GM18519 (cell line): Measurements from ENCODE around the gene TIMM13.
"Not testable (repeated sequence)": the region's sequence is repeated elsewhere in the genome, so short reads cannot be mapped to it uniquely, and the experiment has no call there.

Source experiments
- ATAC-seq: cut with Tn5 transposase; IDR thresholded peaks from one replicate; pipeline ENCODE4 v1.9.1; 2021; ENCODE audit warnings: mild to moderate bottlenecking, moderate library complexity; ENCODE audit not compliant: unreplicated experiment, low FRiP score

TIMM13 gene

GRCh38 chr19:2416321-2417097, 10.9 kb downstream of the TIMM13 start:
- no peak for ATAC-seq

- ATAC-seq = no peak
Observed at GRCh38 chr19:2415973-2416319, 11.4 kb downstream of the TIMM13 start.

- no peak for ATAC-seq
Observed at GRCh38 chr19:2415281-2415972, 12.0 kb downstream of the TIMM13 start.

GRCh38 chr19:2413629-2414028, 13.8 kb downstream of the TIMM13 start:
- no peak for ATAC-seq

GRCh38 chr19:2413159-2413558, 14.2 kb downstream of the TIMM13 start:
- no peak for ATAC-seq

- ATAC-seq = no peak
Observed at GRCh38 chr19:2412449-2412848, 14.9 kb downstream of the TIMM13 start.

GRCh38 chr19:2411709-2412108, 15.7 kb downstream of the TIMM13 start:
- ATAC-seq = no peak

- no peak for ATAC-seq
Observed at GRCh38 chr19:2410023-2410422, 17.4 kb downstream of the TIMM13 start.

- ATAC-seq = no peak
Observed at GRCh38 chr19:2409352-2409912, 18.0 kb downstream of the TIMM13 start.

GRCh38 chr19:2408247-2408646, 19.1 kb downstream of the TIMM13 start:
- no peak for ATAC-seq

GRCh38 chr19:2399582-2399981, 27.8 kb downstream of the TIMM13 start:
- no peak for ATAC-seq

GRCh38 chr19:2398735-2399305, 28.6 kb downstream of the TIMM13 start:
- no peak for ATAC-seq

- ATAC-seq = not testable (repeated sequence)
Observed at GRCh38 chr19:2397173-2397572, 30.2 kb downstream of the TIMM13 start.

GRCh38 chr19:2395293-2395829, 32.0 kb downstream of the TIMM13 start:
- not testable (repeated sequence) for ATAC-seq

- ATAC-seq = no peak
Observed at GRCh38 chr19:2394442-2395292, 32.7 kb downstream of the TIMM13 start.

GRCh38 chr19:2394054-2394441, 33.3 kb downstream of the TIMM13 start:
- ATAC-seq = no peak

GRCh38 chr19:2392899-2393298, 34.5 kb downstream of the TIMM13 start:
- ATAC-seq = not testable (repeated sequence)

- ATAC-seq = no peak
Observed at GRCh38 chr19:2392366-2392765, 35.0 kb downstream of the TIMM13 start.

GRCh38 chr19:2391118-2391725, 36.2 kb downstream of the TIMM13 start:
- no peak for ATAC-seq

GRCh38 chr19:2389594-2389993, 37.8 kb downstream of the TIMM13 start:
- ATAC-seq = no peak
